HG02759 (cell line): Measurements from ENCODE around the gene GPC3.
A peak's percentile ranks its signal among the peaks of the same experiment; 100 is the strongest.

Source experiments
- ATAC-seq: cut with Tn5 transposase; IDR thresholded peaks from one replicate; pipeline ENCODE4 v1.9.1; 2021; ENCODE audit warnings: mild to moderate bottlenecking, moderate library complexity; ENCODE audit not compliant: unreplicated experiment

Gene GPC3

GRCh38 chrX:133852837-133853356 lies 132.5 kb downstream of the GPC3 start:
- ATAC-seq = no peak

GRCh38 chrX:133852401-133852800 lies 133.0 kb downstream of the GPC3 start:
- no peak for ATAC-seq

- ATAC-seq = no peak
Observed at GRCh38 chrX:133850399-133850798, 135.0 kb downstream of the GPC3 start.

GRCh38 chrX:133849676-133850075 lies 135.7 kb downstream of the GPC3 start:
- ATAC-seq = no peak

- ATAC-seq = peak; percentile 68
Observed at GRCh38 chrX:133847340-133847994, 137.9 kb downstream of the GPC3 start.

- no peak for ATAC-seq
Observed at GRCh38 chrX:133846311-133846710, 139.1 kb downstream of the GPC3 start.

- no peak for ATAC-seq
Observed at GRCh38 chrX:133840415-133840814, 145.0 kb downstream of the GPC3 start.

GRCh38 chrX:133838761-133839676 lies 146.4 kb downstream of the GPC3 start:
- ATAC-seq = no peak

GRCh38 chrX:133837091-133837490 lies 148.3 kb downstream of the GPC3 start:
- ATAC-seq = no peak

GRCh38 chrX:133836561-133836960 lies 148.8 kb downstream of the GPC3 start:
- no peak for ATAC-seq

GRCh38 chrX:133834771-133835170 lies 150.6 kb downstream of the GPC3 start:
- ATAC-seq = no peak

- no peak for ATAC-seq
Observed at GRCh38 chrX:133819546-133819945, 165.8 kb downstream of the GPC3 start.

- no peak for ATAC-seq
Observed at GRCh38 chrX:133818019-133818418, 167.4 kb downstream of the GPC3 start.

GRCh38 chrX:133815496-133815895 lies 169.9 kb downstream of the GPC3 start:
- ATAC-seq = no peak

- ATAC-seq = no peak
Observed at GRCh38 chrX:133813971-133814370, 171.4 kb downstream of the GPC3 start.

- ATAC-seq = no peak
Observed at GRCh38 chrX:133812402-133812801, 173.0 kb downstream of the GPC3 start.

GRCh38 chrX:133810925-133811324 lies 174.5 kb downstream of the GPC3 start:
- no peak for ATAC-seq

GRCh38 chrX:133804072-133804471 lies 181.3 kb downstream of the GPC3 start:
- ATAC-seq = no peak

- ATAC-seq = no peak
Observed at GRCh38 chrX:133796282-133796681, 189.1 kb downstream of the GPC3 start.

- no peak for ATAC-seq
Observed at GRCh38 chrX:133794126-133794525, 191.3 kb downstream of the GPC3 start.

- no peak for ATAC-seq
Observed at GRCh38 chrX:133793626-133794025, 191.8 kb downstream of the GPC3 start.
